HL-60/S4 treated with phorbol 12-myristate 13-acetate at 8.2 ng/mL for 4 days and 3 days (cell line): ENCODE data around the gene CLCN3.
"Not testable (repeated sequence)": the region's sequence is repeated elsewhere in the genome, so short reads cannot be mapped to it uniquely, and the experiment has no call there.

Experiments used
- in situ Hi-C: fragments of 300-500 bp; cut with MboI; formaldehyde crosslinking; loops from 2 replicates; pipeline ENCODE4 v1.15.0; 2022; ENCODE audit warnings: low sequenced_read_pairs

Gene CLCN3

GRCh38 chr4:169617306-169617705 is 3.1 kb upstream of the CLCN3 start:
- in situ Hi-C loops, result no loop called here

DNA sequence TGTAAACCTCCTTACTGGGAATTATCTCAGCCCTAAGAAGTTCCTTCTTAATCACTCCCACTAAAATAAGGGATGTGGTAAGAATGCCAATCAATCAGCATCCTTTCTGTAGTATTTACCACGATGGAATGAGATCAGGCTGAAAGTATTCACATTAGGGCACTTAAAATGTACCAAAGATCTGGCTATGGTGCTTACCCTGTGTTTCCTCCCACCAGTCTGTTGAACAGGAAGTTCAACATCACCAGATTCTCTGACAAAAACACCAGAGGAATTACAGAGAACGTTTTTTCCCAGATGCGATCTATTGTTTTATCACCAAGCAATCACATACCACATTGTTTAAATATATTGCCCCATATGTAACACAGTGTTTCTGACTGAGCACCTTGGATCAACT is 2.1 kb upstream of the CLCN3 start:
- in situ Hi-C loops, result no loop called here

DNA sequence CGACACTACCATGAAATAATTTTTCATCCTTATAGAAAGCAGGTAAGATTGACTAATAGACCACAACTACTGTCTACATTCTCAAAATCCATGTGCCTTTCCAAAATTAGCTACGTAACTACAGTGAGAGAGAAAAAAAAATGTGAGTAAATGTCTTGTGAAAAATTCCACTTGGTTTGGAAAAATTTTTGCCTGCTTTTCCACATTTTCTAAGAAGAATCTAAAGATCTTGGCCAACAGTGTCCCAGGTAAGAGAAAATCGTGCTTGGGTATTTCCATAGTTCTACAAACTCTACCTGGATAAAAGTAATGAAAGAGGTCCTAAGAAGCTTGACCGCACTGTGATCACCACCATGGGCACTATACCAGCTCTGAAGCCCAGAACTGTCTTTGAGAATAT is 1.4 kb upstream of the CLCN3 start:
- in situ Hi-C loops, result no loop called here

GRCh38 chr4:169619518-169619957 is 840 bp upstream of the CLCN3 start:
- in situ Hi-C loops, result no loop called here

DNA sequence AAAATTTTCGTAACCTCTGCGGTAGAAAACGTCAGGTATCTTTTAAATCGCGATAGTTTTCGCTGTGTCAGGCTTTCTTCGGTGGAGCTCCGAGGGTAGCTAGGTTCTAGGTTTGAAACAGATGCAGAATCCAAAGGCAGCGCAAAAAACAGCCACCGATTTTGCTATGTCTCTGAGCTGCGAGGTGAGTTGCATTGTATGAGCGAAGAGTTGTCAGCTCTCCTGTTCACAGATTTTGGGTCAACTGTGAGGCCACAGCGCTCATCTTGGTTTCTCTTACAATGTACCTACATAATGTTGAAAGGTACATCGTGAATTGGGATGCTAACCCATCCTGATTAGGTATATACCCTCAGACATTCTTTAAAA is 486 bp downstream of the CLCN3 start:
- in situ Hi-C loops, result no loop called here

- in situ Hi-C loops, result no loop called here
Measured at GRCh38 chr4:169621731-169622492, 1.5 kb downstream of the CLCN3 start.

DNA sequence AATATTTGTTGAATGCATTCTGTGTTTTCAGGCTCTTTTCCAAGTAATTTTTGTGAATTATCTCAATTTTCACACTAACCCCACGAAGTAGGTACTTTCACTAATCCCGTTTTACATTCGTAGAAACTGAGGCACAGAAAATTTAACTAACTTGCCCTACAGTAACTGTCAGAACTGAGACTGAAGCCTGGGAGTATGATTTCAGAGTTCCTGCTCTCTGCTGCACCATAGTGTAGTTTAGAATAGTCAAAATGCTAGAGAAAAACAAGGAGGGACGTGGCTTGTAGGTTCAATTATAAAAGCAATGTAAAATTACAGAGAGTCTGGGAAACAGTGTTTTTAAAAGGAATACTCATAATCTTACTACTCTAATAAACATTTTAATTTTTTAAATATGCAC is 2.2 kb downstream of the CLCN3 start:
- in situ Hi-C loops, result no loop called here

GRCh38 chr4:169624012-169624411 is 3.6 kb downstream of the CLCN3 start:
- in situ Hi-C loops, result not testable (repeated sequence)

- in situ Hi-C loops, result no loop called here
Measured at GRCh38 chr4:169625886-169626285, 5.5 kb downstream of the CLCN3 start.

- in situ Hi-C loops, result no loop called here
Measured at GRCh38 chr4:169626331-169627282, 6.2 kb downstream of the CLCN3 start.

- in situ Hi-C loops, result no loop called here
Measured at GRCh38 chr4:169627307-169627706, 6.9 kb downstream of the CLCN3 start.

GRCh38 chr4:169628579-169628978 is 8.2 kb downstream of the CLCN3 start:
- in situ Hi-C loops, result no loop called here

DNA sequence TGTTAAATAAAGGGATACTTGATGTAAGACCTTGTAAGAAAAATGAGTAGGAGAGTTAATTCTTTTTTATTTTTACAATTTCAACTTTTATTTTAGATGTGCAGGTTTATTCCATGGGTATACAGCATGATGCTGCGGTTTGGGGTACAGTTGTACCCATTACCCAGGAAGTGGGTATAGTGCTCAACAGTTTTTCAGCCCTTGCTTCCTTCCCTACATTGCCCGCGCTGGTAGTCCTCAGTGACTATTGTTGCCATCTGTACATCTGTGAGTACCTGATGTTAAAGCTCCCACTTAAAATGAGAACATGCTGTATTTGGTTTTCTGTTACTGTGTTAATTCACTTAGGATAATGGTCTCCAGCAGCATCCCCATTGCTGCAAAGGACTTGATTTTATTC is 9.7 kb downstream of the CLCN3 start:
- in situ Hi-C loops, result no loop called here

DNA sequence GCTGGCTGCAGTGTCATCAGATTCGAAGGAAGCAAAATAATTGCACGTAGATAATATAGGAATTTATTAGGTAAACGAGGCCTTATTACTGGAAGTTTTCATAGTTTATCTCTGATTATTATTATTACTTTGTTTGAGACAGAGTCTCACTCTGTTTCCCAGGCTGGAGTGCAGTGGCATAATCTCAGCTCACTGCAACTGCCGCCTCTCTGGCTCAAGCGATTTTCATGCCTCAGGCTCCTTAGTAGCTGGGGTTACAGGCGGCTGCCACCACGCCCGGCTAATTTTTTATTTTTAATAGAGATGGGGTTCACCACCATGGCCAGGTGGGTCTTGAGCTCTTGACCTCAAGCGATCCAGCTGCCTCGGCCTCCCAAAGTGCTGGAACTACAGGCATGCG is 12.5 kb downstream of the CLCN3 start:
- in situ Hi-C loops, result no loop called here

- in situ Hi-C loops, result no loop called here
Measured at GRCh38 chr4:169634975-169635374, 14.6 kb downstream of the CLCN3 start.

DNA sequence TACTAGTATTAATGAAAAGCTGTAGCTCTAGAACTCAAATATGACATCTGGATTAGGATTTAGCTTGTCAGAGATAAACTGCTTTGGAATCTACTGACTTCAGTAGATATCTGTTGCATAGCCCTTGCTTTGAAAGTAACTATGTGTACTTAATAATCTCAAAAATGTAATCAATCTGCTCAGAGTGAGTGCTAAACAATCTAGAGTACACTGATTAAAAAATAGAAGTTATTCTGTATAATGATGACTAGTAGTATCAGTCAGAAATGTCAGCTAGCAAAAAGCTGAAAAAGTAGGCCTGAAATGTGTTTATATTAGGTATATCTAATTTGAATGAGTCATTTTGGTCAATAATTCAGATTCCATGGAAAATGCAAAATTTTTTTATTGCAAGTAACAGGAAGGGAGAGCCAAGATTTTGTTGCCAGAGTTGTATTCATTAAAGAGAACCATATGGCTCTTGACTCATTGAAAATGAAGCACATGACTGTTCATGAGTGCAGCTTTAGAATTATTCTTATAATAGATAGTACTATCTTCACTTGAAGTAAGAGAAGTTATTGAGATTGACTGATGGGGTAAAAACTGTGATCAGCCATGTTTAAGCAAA is 20.0 kb downstream of the CLCN3 start:
- in situ Hi-C loops, result no loop called here

- in situ Hi-C loops, result no loop called here
Measured at GRCh38 chr4:169644802-169645201, 24.4 kb downstream of the CLCN3 start.

DNA sequence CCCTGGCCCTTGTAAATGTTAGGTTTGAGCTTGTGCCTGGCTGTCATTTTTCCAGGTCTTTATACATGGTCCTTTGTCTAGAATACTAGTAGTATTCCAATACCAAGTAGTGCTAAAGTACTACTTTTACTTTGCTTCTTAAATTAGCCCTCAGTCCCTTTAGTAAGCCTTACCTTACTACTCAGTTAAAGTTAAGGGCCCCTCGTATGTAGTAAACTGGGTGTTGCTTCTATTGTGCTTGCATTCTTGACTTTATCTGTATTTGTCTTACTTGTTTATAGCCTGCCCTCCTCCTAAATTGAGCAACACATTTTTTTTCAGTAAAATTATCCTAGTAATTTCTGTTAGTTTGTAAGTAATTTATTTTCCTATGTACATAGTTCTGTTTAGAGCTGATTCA is 25.2 kb downstream of the CLCN3 start:
- in situ Hi-C loops, result no loop called here

GRCh38 chr4:169649545-169650226 is 29.3 kb downstream of the CLCN3 start:
- in situ Hi-C loops, result no loop called here

DNA sequence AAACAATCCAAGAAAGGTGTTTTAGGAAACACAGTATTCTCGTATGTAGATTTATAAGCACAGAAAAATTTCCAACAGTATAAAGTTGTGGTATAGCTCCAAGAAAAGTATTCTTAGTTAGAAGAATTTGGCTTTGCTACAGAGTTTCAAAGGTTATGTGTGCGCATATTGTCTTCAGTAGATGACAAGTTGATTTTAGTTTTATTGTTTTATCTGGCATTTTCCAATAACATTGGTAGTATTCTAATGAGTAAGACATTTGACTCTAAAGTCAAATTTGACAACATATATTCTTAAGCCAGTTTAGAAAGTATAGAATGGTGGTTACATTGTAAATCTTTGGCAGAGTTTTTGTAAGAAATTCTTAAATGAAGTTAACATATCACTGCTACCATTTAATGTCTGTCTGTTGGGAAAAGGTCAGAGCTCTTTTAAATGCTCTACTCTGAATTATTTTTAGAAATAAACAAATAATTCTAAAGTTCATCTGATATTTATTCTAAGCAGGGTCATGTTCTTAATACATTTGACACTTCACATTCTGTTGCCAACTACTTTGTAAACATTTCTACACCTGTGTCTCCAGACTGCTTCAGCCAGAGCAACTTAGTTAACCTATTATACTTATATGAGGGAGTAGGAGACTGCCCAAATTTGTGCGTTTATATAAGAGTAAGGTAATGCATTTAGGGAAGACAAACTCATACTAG is 30.0 kb downstream of the CLCN3 start:
- in situ Hi-C loops, result no loop called here
